SK-N-MC (cell line): Measurements from ENCODE around the gene RFX2.

ENCODE experiments used
- DNase-seq: peaks from one replicate; pipeline ENCODE4 v3.0.0-alpha.2; 2011; ENCODE audit warnings: low read depth, low spot score
- H3K27ac ChIP-seq: fragments of 200-600 bp; sonication (generic); 2 replicates; pipeline ENCODE4 v1.5.1; 2016; ENCODE audit warnings: mixed run types
- H3K36me3 ChIP-seq: fragments of 200-600 bp; sonication (generic); 2 replicates; pipeline ENCODE4 v1.6.1; 2017; ENCODE audit warnings: antibody characterized with exemption, low read length, mixed read lengths; ENCODE audit not compliant: insufficient read depth
- H3K4me3 ChIP-seq: fragments of 200-600 bp; sonication (generic); 2 replicates; pipeline ENCODE4 v1.5.1; 2016
- H3K9ac ChIP-seq: fragments of 200-600 bp; sonication (generic); 2 replicates; pipeline ENCODE4 v1.8.0; 2017; ENCODE audit warnings: mixed run types, mixed read lengths; ENCODE audit not compliant: insufficient read length
- H3K9me3 ChIP-seq: fragments of 200-600 bp; sonication (generic); 2 replicates; pipeline ENCODE4 v1.6.1; 2017; ENCODE audit warnings: low read depth, mild to moderate bottlenecking, antibody characterized with exemption, low read length, moderate library complexity, mixed read lengths
- EZH2 ChIP-seq: fragments of 200-600 bp; sonication (generic); IDR thresholded peaks from one replicate; pipeline ENCODE4 v1.6.1; 2017; ENCODE audit warnings: antibody characterized with exemption
- FOXP2 ChIP-seq: optimal IDR thresholded peaks from 2 replicates; pipeline ENCODE3; 2011; ENCODE audit warnings: mild to moderate bottlenecking, moderate library complexity; ENCODE audit not compliant: insufficient read depth; ENCODE audit errors: extremely low read length, control extremely low read depth
- POLR2AphosphoS5 ChIP-seq: IDR thresholded peaks from 2 replicates; pipeline ENCODE4 v1.6.1; 2012; ENCODE audit warnings: mild to moderate bottlenecking, low read depth, low read length, borderline replicate concordance

The RFX2 gene

DNA sequence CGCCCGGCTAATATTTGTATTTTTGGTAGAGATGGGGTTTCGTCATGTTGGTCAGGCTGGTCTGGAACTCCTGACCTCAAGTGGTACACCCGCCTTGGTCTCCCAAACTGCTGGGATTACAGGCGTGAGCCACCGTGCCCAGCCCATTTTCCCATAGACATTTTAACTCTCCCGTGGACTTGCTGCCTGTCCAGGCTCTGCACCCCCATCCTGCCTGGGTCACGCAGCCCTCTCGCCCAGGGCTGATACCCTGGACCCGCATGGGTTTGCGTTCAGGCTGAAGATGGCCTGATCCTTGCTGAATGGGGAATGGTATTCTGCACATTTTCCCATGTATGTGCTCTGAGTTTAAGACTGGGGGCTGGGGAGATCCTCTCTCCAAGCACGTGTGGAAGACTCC lies 86.4 kb downstream of the RFX2 start:
- Histone ChIP-seq H3K27ac (no peak overlapping the region), H3K4me3 (no peak overlapping the region)
- TF ChIP-seq FOXP2 (no peak), POLR2AphosphoS5 (no peak), EZH2 (no peak)

DNA sequence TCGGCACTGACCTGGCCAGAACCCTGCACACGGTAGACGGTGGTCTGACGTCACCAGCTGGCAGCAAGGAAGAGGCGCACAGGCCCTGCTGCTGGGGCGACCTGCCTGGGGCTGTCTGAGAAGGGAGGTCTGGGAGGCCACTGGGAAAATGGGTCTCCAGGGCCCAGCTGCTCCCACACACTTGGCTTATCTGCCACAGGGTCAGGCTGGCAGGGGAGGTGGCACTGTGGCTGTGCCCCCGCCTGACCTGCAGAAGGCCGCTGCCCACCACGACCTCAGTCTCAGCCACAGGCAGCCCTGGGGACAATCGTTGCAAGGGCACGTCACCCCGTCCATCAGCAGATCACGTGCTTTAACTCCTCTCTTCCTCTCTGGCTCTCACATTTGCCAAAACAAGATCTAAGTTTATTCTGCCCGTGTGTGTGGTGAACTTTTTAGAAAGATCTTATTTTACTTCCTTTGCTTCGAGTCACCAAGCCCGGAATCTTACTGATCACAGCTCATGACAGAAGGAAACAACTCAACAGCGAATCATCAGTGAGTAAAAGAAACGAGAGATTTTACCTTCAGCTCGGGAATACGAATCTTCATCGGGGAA lies 87.1 kb downstream of the RFX2 start:
- no peak overlapping the region for H3K9ac ChIP-seq
- H3K4me3 ChIP-seq = no peak overlapping the region
- no peaks in the 10 kb centered on the region for H3K36me3 ChIP-seq
- TF ChIP-seq EZH2 (no peak), POLR2AphosphoS5 (no peak), FOXP2 (no peak)
- no peak overlapping the region for H3K27ac ChIP-seq
- H3K9me3 ChIP-seq = no peaks in the 10 kb centered on the region
- DNase-seq = no peak

More for the DNA sequence above, 86.4 kb downstream of the RFX2 start:
- Histone ChIP-seq H3K36me3 (no peaks in the 10 kb centered on the region), H3K9ac (no peak overlapping the region), H3K9me3 (no peaks in the 10 kb centered on the region)
- no peak for DNase-seq

DNA sequence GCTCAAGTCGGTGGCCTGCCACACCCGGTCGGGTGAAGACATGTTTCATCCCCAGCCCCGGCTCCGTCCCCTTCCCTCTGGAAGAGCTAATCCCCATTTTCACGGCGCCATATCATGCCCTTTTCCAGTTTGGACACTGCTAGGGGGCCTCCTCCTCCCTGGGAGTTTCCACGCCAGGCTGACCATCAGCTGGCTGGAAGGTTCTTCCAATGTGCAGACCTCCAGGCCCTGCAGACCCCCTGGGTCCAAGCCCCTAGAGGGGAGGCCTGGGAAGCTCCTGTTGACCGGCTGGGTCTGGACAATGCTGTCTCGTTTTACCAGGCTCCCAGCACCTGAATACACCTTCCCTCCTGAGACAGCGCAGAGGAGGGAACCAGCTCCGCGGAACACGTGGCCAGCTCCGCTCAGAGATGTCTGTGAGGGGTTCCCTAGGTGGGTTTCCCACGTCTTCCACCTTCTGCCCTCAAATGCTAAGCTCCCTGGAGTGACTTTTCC lies 87.7 kb downstream of the RFX2 start:
- H3K9ac ChIP-seq = no peak overlapping the region
- no peak overlapping the region for H3K27ac ChIP-seq
- H3K4me3 ChIP-seq = no peak overlapping the region
- DNase-seq = no peak
- H3K36me3 ChIP-seq = no peaks in the 10 kb centered on the region
- no peaks in the 10 kb centered on the region for H3K9me3 ChIP-seq
- no peak for TF ChIP-seq POLR2AphosphoS5
- TF ChIP-seq EZH2 = no peak
- TF ChIP-seq FOXP2 = no peak

DNA sequence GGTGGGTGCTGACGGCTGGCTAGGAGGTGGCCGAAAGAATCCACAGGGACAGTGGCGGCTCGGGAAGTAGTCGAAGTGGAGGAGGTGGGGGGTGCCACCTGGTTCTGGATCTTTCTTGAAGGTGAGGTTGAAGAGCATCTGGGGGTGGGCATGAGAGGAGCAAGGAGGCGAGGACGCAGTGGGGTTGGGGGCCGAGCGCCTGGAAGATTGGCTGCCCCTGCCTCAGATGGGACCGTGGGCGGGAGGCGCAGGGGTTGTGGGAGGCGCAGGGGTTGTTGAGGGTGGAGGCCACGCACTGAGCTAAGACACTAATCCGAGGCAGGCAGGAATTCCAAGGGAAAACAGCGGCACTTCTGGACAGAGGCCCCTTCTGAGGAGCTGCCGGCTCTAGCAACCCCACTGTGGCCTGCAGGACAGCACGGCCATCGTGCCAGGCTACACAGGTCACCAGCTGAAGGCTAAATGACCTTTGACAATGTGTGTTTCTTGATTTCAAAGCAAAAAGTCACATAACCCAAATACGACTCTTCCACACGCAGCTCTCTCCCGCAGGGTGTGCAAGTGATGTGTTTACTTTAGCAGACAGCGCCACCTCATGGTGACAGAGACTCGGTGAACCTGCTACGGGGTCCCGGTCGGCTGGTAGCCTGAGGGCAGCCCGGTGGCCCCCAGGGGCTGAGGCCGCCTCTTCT lies 88.3 kb downstream of the RFX2 start:
- TF ChIP-seq EZH2 (no peak), POLR2AphosphoS5 (no peak)
- no peak overlapping the region for H3K4me3 ChIP-seq
- H3K36me3 ChIP-seq = no peaks in the 10 kb centered on the region
- DNase-seq = peak; percentile 57
- H3K27ac ChIP-seq = no peak overlapping the region
- H3K9me3 ChIP-seq = no peaks in the 10 kb centered on the region
- no peak overlapping the region for H3K9ac ChIP-seq

DNA sequence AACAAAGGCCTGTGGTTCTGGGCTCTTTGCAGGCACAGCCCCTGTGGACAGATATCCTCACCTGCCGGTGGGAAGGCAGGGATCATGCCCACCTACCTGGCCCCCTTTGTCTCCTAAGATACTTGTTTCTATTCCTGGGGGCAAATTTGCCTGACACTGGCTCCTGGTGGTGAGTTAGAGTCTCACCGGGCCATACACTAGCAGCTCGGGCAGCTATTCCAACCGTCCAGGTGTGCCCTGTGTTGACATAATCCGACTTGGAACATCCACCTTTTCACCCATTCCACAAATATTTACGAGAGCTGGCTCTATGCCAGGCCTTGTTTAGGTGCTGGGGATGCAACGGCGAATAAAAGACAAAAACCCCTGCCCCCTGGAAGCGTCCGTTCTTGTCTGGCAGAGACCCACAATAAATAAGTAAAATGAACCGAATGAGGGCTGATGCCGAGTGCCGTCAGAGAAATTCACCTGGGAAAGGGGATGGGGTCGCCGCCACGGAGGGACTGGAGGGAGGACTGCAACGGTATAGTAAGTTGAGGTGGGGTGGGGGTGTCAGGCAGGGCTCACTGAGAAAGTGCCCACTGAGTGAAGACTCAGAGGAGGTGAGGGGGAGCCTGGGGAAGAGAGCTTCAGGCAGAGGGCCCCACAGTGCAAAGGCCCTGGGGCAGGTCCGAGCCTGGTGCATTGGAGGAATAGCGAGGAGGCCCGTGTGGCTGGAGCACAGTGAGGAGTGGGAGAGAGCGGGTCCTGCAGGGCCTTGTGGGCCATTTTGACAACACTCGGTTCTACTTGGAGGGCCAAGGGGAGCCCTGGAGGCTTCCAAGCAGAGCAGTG lies 89.1 kb downstream of the RFX2 start:
- H3K4me3 ChIP-seq = no peak overlapping the region
- H3K36me3 ChIP-seq = no peaks in the 10 kb centered on the region
- no peak for TF ChIP-seq EZH2
- no peak for TF ChIP-seq POLR2AphosphoS5
- no peak for TF ChIP-seq FOXP2
- H3K9me3 ChIP-seq = no peaks in the 10 kb centered on the region
- H3K9ac ChIP-seq = no peak overlapping the region
- no peak overlapping the region for H3K27ac ChIP-seq
- no peak for DNase-seq

DNA sequence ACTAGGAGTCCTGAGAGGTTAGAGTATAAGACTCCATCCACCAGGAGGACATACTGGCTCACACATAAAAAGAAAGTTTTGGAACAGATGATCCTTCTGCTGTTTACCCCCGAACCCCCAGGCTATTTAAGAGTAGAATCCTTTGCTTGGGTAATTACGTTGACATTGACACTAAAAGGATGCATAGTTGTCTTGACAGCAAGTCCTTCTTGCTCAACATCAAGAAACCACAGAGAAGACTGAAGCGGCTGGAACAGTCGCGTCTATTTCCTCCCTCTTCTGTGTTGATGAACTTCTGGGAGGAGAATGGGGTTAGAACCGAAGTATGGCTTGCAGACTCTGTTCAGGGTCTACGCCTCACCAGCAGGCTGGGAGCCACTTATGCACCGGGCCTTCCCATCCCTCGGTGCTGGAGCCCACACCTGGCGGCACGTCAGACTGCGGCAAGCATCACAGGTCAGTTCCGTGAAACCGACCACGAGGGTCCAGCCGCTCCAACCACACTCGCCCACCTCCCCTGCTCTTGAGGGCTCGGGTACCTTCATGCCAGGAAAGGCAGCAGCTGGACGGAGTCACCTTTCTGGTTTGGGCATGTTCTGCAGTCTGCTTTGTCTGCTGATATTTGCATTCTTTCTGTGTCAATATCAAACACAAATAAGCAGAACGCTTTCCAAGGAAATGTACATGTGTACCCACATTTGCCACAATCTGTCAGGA lies 90.0 kb downstream of the RFX2 start:
- H3K36me3 ChIP-seq = no peaks in the 10 kb centered on the region
- H3K9ac ChIP-seq = no peak overlapping the region
- TF ChIP-seq EZH2 (no peak), POLR2AphosphoS5 (no peak), FOXP2 (no peak)
- no peaks in the 10 kb centered on the region for H3K9me3 ChIP-seq
- no peak overlapping the region for H3K4me3 ChIP-seq
- peak; percentile 20 for DNase-seq
- H3K27ac ChIP-seq = no peak overlapping the region

DNA sequence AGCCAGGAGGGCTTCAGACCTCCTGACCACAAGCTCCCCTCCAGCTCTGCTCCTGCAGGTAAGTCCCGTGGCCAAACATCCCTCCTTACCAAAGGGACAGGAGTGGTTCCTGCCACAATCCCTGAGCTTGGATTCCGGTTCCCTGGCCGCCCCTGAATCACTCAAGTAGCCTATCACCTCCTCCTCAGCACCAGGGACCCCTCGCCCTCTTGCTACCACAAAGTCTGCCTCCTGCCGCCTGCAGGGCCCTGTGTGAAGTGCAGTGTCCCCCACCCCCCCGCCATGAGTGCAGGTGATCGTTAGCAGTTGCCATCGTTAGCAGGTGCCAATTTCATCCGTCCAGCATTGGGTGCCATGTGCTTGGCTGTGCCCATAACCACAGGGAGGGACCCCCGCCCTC lies 91.5 kb downstream of the RFX2 start:
- Histone ChIP-seq H3K9ac (no peak overlapping the region), H3K27ac (no peak overlapping the region), H3K4me3 (no peak overlapping the region), H3K36me3 (no peaks in the 10 kb centered on the region), H3K9me3 (no peaks in the 10 kb centered on the region)
- TF ChIP-seq FOXP2 = no peak
- TF ChIP-seq POLR2AphosphoS5 = no peak
- TF ChIP-seq EZH2 = no peak
- no peak for DNase-seq

- TF ChIP-seq POLR2AphosphoS5 = no peak
- TF ChIP-seq FOXP2 = no peak
- no peak for TF ChIP-seq EZH2
- DNase-seq = no peak
- Histone ChIP-seq H3K9me3 (no peaks in the 10 kb centered on the region), H3K36me3 (no peaks in the 10 kb centered on the region), H3K27ac (no peak overlapping the region), H3K4me3 (no peak overlapping the region), H3K9ac (no peak overlapping the region)
Measured at GRCh38 chr19:6017576-6017975, 92.7 kb downstream of the RFX2 start.
